ENCODE results near the gene VCL. TPM values are rescaled to one million over a fixed set of nuclear protein-coding genes. Genes with fewer than 3 reads are reported as not detected.

The VCL gene
- total RNA-seq, 1 experiment from 2014 or later: 382 TPM

DNA sequence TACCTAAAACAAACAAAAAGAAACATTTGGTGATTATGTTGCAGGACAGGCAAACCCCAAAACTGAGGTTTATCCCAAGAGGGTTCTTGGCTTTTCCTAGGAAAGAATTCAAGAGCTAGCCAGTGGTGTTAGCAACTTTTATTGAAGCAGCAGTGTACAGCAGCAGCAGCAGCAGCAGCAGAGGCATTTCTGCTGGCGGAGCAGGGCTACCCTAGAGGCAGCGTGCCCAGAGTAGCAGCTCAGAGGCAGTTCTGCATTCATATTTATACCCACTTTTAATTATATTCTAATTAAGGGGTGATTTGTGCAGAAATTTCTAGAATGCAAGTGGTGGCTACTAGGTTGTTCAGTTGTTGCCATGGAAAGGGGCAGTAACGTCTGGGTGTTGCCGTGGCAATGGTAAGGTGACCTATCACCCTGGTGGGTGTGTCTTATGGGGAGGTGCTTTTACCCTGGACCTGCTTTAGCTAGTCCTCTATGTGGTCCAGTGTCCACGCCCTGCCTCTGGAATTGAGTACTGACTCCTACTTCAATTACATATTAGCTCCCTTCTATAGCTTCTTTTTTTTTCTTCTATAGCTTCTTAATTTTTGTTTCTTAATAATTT, 53.9 kb downstream of the VCL start:
- peaks cover 31% of the 10 kb centered on the region for H3F3A ChIP-seq (ENCODE audit: low read length, unreplicated experiment)
- H3K4me1 ChIP-seq (ENCODE audit: insufficient read depth, low read length): peaks cover 53% of the 10 kb centered on the region
- no peaks in the 10 kb centered on the region for H3K9me3 ChIP-seq (ENCODE audit: low read length)
- CTCF ChIA-PET: interaction anchor here (0.6 to 2.0 kb wide), 7 partner anchors 30 to 184 kb away, joined by 4 to 15 read pairs (median 7); no protein-coding TSS in a partner anchor
- BruUV-seq (replicated peaks): no TSS peak
- ATAC-seq (no peak), DNase-seq (no peak)
- H3K36me3 ChIP-seq (ENCODE audit: low read depth, low read length): peaks cover 1% of the 10 kb centered on the region
- intact Hi-C loops (cut with micrococcal nuclease): no loop called here
- no peak overlapping the region for H2AFZ ChIP-seq (ENCODE audit: low read length)
- peaks cover 86% of the 10 kb centered on the region for H3K79me2 ChIP-seq (ENCODE audit: low read length)
- no peak overlapping the region for H3K4me2 ChIP-seq (ENCODE audit: low read length)
- no peak for TF ChIP-seq EZH2phosphoT487 (IDR thresholded peaks at IDR 0.05; ENCODE audit: borderline replicate concordance, low read length)
- no peak for TF ChIP-seq EZH2 (IDR thresholded peaks at IDR 0.05; ENCODE audit: low read length, unreplicated experiment)
- TF ChIP-seq, protein P1, sequence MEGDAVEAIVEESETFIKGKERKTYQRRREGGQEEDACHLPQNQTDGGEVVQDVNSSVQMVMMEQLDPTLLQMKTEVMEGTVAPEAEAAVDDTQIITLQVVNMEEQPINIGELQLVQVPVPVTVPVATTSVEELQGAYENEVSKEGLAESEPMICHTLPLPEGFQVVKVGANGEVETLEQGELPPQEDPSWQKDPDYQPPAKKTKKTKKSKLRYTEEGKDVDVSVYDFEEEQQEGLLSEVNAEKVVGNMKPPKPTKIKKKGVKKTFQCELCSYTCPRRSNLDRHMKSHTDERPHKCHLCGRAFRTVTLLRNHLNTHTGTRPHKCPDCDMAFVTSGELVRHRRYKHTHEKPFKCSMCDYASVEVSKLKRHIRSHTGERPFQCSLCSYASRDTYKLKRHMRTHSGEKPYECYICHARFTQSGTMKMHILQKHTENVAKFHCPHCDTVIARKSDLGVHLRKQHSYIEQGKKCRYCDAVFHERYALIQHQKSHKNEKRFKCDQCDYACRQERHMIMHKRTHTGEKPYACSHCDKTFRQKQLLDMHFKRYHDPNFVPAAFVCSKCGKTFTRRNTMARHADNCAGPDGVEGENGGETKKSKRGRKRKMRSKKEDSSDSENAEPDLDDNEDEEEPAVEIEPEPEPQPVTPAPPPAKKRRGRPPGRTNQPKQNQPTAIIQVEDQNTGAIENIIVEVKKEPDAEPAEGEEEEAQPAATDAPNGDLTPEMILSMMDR (conservative IDR thresholded peaks at IDR 0.05; ENCODE audit: low read depth, low read length): no peak
- POLR2A ChIA-PET (ENCODE audit: unreplicated experiment): interaction anchor here (0.6 to 0.8 kb wide), 5 partner anchors 48 to 1350 kb away, joined by 3 to 8 read pairs (median 5); partner anchors contain the start of gene ZNF503
- H3K4me3 ChIP-seq (ENCODE audit: low read length): no peak overlapping the region
- H3K27me3 ChIP-seq (ENCODE audit: low read length): no peaks in the 10 kb centered on the region
- peaks cover 14% of the 10 kb centered on the region for H4K20me1 ChIP-seq (ENCODE audit: low read length)
- H3K27ac ChIP-seq (ENCODE audit: low read length): no peak overlapping the region
- H3K9me2 ChIP-seq (replicated peaks; ENCODE audit: low read length): no peaks in the 10 kb centered on the region
- no peak overlapping the region for H3K9ac ChIP-seq (ENCODE audit: low read length)

DNA sequence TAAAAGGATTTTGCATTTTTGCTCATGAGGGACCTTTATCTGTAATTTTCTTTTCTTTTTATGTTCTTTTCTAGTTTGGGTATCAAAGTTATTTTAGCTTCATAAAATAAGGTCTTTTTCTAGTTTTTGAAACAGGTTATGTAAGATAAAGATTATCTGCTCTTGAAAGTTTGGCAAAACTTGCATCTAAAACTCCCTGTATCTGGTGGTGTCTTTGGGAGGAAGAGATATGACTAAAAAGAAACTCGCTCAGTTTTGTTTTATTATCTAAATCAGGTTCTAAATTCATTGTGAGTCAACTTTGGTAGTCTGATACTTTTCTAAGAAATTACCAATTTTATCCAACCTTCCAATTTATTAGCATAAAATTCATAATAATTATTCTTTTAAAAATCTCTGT, 55.1 kb downstream of the VCL start:
- H3K4me1 ChIP-seq (ENCODE audit: insufficient read depth, low read length): peaks cover 53% of the 10 kb centered on the region
- H3K9ac ChIP-seq (ENCODE audit: low read length): no peak overlapping the region
- no peaks in the 10 kb centered on the region for H3K9me3 ChIP-seq (ENCODE audit: low read length)
- TF ChIP-seq EZH2phosphoT487 (IDR thresholded peaks at IDR 0.05; ENCODE audit: borderline replicate concordance, low read length) (no peak), EZH2 (IDR thresholded peaks at IDR 0.05; ENCODE audit: low read length, unreplicated experiment) (no peak)
- TF ChIP-seq, protein P1 (conservative IDR thresholded peaks at IDR 0.05; ENCODE audit: low read depth, low read length): no peak
- H3F3A ChIP-seq (ENCODE audit: low read length, unreplicated experiment): peaks cover 39% of the 10 kb centered on the region
- ChIA-PET CTCF (interaction anchor here (0.5 to 0.6 kb wide), 4 partner anchors 70 to 218 kb away, joined by 3 to 9 read pairs (median 3); no protein-coding TSS in a partner anchor), POLR2A (ENCODE audit: unreplicated experiment) (interaction anchor here (0.5 to 1.0 kb wide), 6 partner anchors 49 to 552 kb away, joined by 3 to 14 read pairs (median 4); no protein-coding TSS in a partner anchor)
- H2AFZ ChIP-seq (ENCODE audit: low read length): no peak overlapping the region
- no TSS peak for BruUV-seq (replicated peaks)
- H3K27ac ChIP-seq (ENCODE audit: low read length): no peak overlapping the region
- H3K79me2 ChIP-seq (ENCODE audit: low read length): peaks cover 83% of the 10 kb centered on the region
- intact Hi-C loops (cut with micrococcal nuclease): no loop called here
- no peaks in the 10 kb centered on the region for H3K9me2 ChIP-seq (replicated peaks; ENCODE audit: low read length)
- no peak overlapping the region for H3K4me2 ChIP-seq (ENCODE audit: low read length)
- DNase-seq: no peak
- peaks cover 14% of the 10 kb centered on the region for H4K20me1 ChIP-seq (ENCODE audit: low read length)
- no peaks in the 10 kb centered on the region for H3K27me3 ChIP-seq (ENCODE audit: low read length)
- no peaks in the 10 kb centered on the region for H3K36me3 ChIP-seq (ENCODE audit: low read depth, low read length)
- no peak for ATAC-seq
- no peak overlapping the region for H3K4me3 ChIP-seq (ENCODE audit: low read length)
